ENCODE data around the gene C5. TPM values are rescaled to one million over a fixed set of nuclear protein-coding genes. Genes with fewer than 3 reads are reported as not detected.

Gene C5
- total RNA-seq, 2 donors from 2014 or later, result 8.3 to 12.2 TPM

DNA sequence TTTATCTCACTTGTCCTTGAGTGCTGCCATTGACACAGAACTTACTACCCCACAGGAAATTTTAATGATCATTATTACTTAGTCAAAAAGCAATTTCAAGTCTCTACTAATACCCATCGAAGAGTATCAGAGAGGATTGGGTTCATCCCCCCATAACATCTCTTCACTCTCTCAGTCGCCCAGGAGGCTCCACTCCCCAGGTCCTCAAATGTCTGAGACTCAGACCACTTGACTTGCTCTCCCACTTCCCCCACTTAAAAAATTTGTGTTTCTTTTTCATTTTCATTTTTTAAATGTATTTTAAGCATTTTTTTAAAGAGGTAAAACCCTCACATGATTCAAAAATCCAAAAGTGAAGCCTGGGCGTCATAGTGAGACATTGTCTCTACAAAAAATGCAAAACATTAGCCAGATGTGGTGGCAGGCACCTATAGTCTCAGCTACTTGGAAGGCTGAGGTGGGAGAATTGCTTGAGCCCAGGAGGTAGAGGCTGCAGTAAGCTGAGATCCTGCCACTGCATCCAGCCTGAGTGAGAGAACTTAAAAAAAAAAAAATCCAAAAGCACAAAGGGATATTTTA, 66.7 kb downstream of the C5 start:
- TF ChIP-seq, protein P1, sequence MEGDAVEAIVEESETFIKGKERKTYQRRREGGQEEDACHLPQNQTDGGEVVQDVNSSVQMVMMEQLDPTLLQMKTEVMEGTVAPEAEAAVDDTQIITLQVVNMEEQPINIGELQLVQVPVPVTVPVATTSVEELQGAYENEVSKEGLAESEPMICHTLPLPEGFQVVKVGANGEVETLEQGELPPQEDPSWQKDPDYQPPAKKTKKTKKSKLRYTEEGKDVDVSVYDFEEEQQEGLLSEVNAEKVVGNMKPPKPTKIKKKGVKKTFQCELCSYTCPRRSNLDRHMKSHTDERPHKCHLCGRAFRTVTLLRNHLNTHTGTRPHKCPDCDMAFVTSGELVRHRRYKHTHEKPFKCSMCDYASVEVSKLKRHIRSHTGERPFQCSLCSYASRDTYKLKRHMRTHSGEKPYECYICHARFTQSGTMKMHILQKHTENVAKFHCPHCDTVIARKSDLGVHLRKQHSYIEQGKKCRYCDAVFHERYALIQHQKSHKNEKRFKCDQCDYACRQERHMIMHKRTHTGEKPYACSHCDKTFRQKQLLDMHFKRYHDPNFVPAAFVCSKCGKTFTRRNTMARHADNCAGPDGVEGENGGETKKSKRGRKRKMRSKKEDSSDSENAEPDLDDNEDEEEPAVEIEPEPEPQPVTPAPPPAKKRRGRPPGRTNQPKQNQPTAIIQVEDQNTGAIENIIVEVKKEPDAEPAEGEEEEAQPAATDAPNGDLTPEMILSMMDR (IDR thresholded peaks at IDR 0.05), result no peak

DNA sequence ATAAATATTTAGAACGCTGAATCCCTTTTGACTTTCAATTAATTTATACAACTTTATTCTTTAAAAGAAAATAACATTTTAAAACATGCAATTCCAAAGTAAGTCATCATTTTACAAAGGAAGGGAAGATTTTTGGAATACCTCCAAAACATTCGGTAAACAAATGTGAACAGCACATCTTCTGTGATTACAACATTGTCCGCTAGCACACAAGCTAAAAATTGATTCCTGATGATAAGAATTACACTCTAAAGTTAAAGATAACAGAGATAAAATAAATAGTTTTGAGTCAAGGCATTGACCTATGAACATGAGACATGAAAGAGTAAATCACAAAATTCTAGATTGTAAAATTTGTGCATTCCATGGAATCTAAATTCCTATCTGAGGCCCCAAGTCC, 67.2 kb downstream of the C5 start:
- no peak for ATAC-seq (ENCODE audit: insufficient number of reproducible peaks, low FRiP score, low read depth)
- Histone ChIP-seq H3K27me3 (replicated peaks; ENCODE audit: insufficient read depth) (no peaks in the 10 kb centered on the region), H3K27ac (no peak overlapping the region), H3K4me3 (no peak overlapping the region), H3K4me1 (ENCODE audit: control insufficient read depth in 1 of 2, low read depth in 2 of 2) (no peaks in the 10 kb centered on the region), H3K9me3 (no peaks in the 10 kb centered on the region), H3K36me3 (peaks cover 2% of the 10 kb centered on the region)
- DNase-seq (ENCODE audit: low spot score), result no peak
- TF ChIP-seq, protein P1 (IDR thresholded peaks at IDR 0.05), result no peak

More for the DNA sequence above, 66.7 kb downstream of the C5 start:
- H3K27ac ChIP-seq, result no peak overlapping the region
- H3K4me1 ChIP-seq (ENCODE audit: control insufficient read depth in 1 of 2, low read depth in 2 of 2), result no peaks in the 10 kb centered on the region
- no peak overlapping the region for H3K4me3 ChIP-seq
- ATAC-seq (ENCODE audit: insufficient number of reproducible peaks, low FRiP score, low read depth), result no peak
- no peaks in the 10 kb centered on the region for H3K27me3 ChIP-seq (replicated peaks; ENCODE audit: insufficient read depth)
- H3K36me3 ChIP-seq, result peaks cover 2% of the 10 kb centered on the region
- no peaks in the 10 kb centered on the region for H3K9me3 ChIP-seq
- no peak for DNase-seq (ENCODE audit: low spot score)

DNA sequence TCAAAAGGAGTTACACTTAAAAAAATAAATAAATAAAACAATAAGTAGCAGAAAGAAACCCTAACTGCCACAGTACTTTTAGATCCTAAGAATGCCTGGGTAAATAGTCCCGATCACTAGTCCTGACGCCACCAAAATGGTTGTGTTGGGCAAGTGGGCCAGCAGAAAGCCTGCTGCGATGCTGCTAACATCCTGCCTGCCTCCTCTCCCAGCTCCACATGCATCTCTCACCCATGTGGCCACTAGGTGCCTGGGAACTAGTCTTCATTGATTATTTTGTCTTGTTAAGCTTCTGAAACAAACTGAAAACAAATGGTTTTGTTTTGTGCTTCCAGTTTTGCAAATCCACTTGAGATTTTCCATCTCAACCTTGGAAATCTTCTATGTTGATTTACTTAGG, 69.1 kb downstream of the C5 start:
- DNase-seq (ENCODE audit: low spot score), result no peak
- Histone ChIP-seq H3K27ac (no peak overlapping the region), H3K4me1 (ENCODE audit: control insufficient read depth in 1 of 2, low read depth in 2 of 2) (no peaks in the 10 kb centered on the region), H3K4me3 (no peak overlapping the region), H3K36me3 (peaks cover 2% of the 10 kb centered on the region), H3K27me3 (replicated peaks; ENCODE audit: insufficient read depth) (no peaks in the 10 kb centered on the region), H3K9me3 (no peaks in the 10 kb centered on the region)
- TF ChIP-seq, protein P1 (IDR thresholded peaks at IDR 0.05), result no peak
- no peak for ATAC-seq (ENCODE audit: insufficient number of reproducible peaks, low FRiP score, low read depth)

DNA sequence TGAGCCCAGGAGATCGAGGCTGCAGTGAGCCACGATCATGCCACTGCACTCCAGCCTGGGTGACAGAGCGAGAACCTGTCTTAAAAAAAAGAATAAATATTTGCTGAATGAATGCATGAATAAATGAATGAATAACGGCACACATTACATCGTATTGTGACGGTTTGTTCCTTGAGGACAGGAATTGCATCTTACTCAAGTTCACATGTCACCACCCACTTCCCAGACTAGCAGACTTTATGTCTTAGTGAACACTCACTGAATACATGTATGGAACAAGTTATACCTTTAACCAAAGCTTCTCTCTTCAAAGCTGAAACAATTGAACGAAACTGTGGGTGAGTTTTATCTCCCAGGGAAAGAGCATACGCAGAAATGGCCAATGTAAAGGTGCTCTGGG, 70.3 kb downstream of the C5 start:
- H3K4me1 ChIP-seq (ENCODE audit: control insufficient read depth in 1 of 2, low read depth in 2 of 2), result no peaks in the 10 kb centered on the region
- H3K27ac ChIP-seq, result no peak overlapping the region
- TF ChIP-seq, protein P1 (IDR thresholded peaks at IDR 0.05), result no peak
- H3K36me3 ChIP-seq, result peaks cover 2% of the 10 kb centered on the region
- DNase-seq (ENCODE audit: low spot score) (no peak), ATAC-seq (ENCODE audit: insufficient number of reproducible peaks, low FRiP score, low read depth) (no peak)
- H3K27me3 ChIP-seq (replicated peaks; ENCODE audit: insufficient read depth), result no peaks in the 10 kb centered on the region
- no peak overlapping the region for H3K4me3 ChIP-seq
- no peaks in the 10 kb centered on the region for H3K9me3 ChIP-seq

DNA sequence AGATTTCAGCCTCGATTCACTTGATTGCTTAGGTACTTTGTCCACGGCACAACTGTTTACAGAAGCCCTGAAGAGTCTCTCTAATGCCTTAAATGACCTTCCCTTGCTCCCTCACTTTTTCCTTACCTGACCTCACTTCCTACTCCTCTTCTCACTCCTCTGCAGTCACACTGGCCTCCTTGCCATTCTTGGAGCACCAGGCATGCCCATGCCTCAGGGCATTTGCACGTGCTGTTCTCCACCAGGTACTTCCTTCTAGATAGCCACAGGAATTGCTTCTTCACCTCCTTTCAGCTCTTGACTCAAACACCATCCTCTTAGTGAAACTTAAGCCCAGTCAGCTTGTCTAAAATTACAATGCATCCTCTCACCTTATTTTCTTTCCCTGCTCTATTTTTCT, 71.1 kb downstream of the C5 start:
- no peak for DNase-seq (ENCODE audit: low spot score)
- Histone ChIP-seq H3K9me3 (no peaks in the 10 kb centered on the region), H3K4me3 (no peak overlapping the region), H3K4me1 (ENCODE audit: control insufficient read depth in 1 of 2, low read depth in 2 of 2) (no peaks in the 10 kb centered on the region), H3K36me3 (peaks cover 2% of the 10 kb centered on the region), H3K27ac (no peak overlapping the region), H3K27me3 (replicated peaks; ENCODE audit: insufficient read depth) (no peaks in the 10 kb centered on the region)
- ATAC-seq (ENCODE audit: insufficient number of reproducible peaks, low FRiP score, low read depth), result no peak
- TF ChIP-seq, protein P1 (IDR thresholded peaks at IDR 0.05), result no peak

Data from thoracic aorta (tissue), 2 donors.